ENCODE data around the gene PKLR. TPM values are rescaled to one million over a fixed set of nuclear protein-coding genes. Genes with fewer than 3 reads are reported as not detected.

Gene PKLR
- total RNA-seq, 2 donors from 2014 or later = 0.14 TPM; not detected in 1

Other genes starting within 250 kb of the PKLR start
- gene EFNA4, start 237.7 kb downstream of the PKLR start, total RNA-seq = 1 to 10 TPM; 5.7 to 9.5 TPM
- 10 to 100 TPM in 1 of 2 donors, 1 to 10 TPM in 1; 1.7 to 12.6 TPM for gene EFNA3, start 222.6 kb downstream of the PKLR start, total RNA-seq
- 1 to 10 TPM in 1 of 2 donors, under 1 TPM in 1; 0.68 to 1.6 TPM for gene EFNA1, start 173.6 kb downstream of the PKLR start, total RNA-seq
- 10 to 100 TPM; 47.4 to 49.4 TPM for gene SLC50A1, start 165.6 kb downstream of the PKLR start, total RNA-seq
- 10 to 100 TPM; 26.4 to 40.8 TPM for gene DPM3, start 160.9 kb downstream of the PKLR start, total RNA-seq
- gene KRTCAP2, start 128.1 kb downstream of the PKLR start, total RNA-seq = 100 to 1,000 TPM; 106 to 162 TPM
- 10 to 100 TPM in 1 of 2 donors, 1 to 10 TPM in 1; 6.8 to 15.2 TPM for gene TRIM46, start 127.6 kb downstream of the PKLR start, total RNA-seq
- 10 to 100 TPM; 17.2 to 23.6 TPM for gene THBS3, start 93.5 kb downstream of the PKLR start, total RNA-seq
- 10 to 100 TPM; 46.6 to 57.2 TPM for gene MTX1, start 92.7 kb downstream of the PKLR start, total RNA-seq
- 10 to 100 TPM; 14.3 to 45.8 TPM for gene ENTREP3, start 46.0 kb downstream of the PKLR start, total RNA-seq
- gene SCAMP3, start 39.1 kb downstream of the PKLR start, total RNA-seq = 100 to 1,000 TPM in 1 of 2 donors, 10 to 100 TPM in 1; 98.9 to 107 TPM
- gene CLK2, start 27.9 kb downstream of the PKLR start, total RNA-seq = 100 to 1,000 TPM in 1 of 2 donors, 10 to 100 TPM in 1; 90.7 to 106 TPM
- gene HCN3, start 24.0 kb downstream of the PKLR start, total RNA-seq = 1 to 10 TPM; 3.9 to 4.8 TPM
- 100 to 1,000 TPM; 349 to 372 TPM for gene FDPS, start 7.4 kb upstream of the PKLR start, total RNA-seq
- gene RUSC1, start 19.5 kb upstream of the PKLR start, total RNA-seq = 10 to 100 TPM; 23.1 to 28.7 TPM

Data from activated naive CD4-positive, alpha-beta T cell treated with anti-CD3 and anti-CD28 coated beads, Interleukin-2, amount 50 U/mL, for 72 hours (primary cell).